Measurements from ENCODE around the gene RPP40. TPM values are rescaled to one million over a fixed set of nuclear protein-coding genes. Genes with fewer than 3 reads are reported as not detected.

The RPP40 gene, protein sequence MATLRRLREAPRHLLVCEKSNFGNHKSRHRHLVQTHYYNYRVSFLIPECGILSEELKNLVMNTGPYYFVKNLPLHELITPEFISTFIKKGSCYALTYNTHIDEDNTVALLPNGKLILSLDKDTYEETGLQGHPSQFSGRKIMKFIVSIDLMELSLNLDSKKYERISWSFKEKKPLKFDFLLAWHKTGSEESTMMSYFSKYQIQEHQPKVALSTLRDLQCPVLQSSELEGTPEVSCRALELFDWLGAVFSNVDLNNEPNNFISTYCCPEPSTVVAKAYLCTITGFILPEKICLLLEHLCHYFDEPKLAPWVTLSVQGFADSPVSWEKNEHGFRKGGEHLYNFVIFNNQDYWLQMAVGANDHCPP
- total RNA-seq: 1 to 10 TPM; 6.3 to 7.7 TPM
- 1 to 10 TPM; 4.4 to 8.5 TPM for polyA plus RNA-seq
- long read RNA-seq, donor 1, partial matches to known transcripts: 0 of 6 reads
- long read RNA-seq, donor 1, other reads (novel, unspliced or antisense): 0 of 6 reads
- long read RNA-seq, donor 2, partial matches to known transcripts: 0 of 1 reads
- long read RNA-seq, donor 2, other reads (novel, unspliced or antisense): 0 of 1 reads
- long read RNA-seq, donor 3, partial matches to known transcripts: 0 of 3 reads
- long read RNA-seq, donor 3, other reads (novel, unspliced or antisense): 0 of 3 reads
- long read RNA-seq, donor 4, partial matches to known transcripts: 0 of 2 reads
- long read RNA-seq, donor 4, other reads (novel, unspliced or antisense): 0 of 2 reads
- long read RNA-seq, donor 5, transcript RPP40-202 (8 exons, 1,483 nt): major isoform, 7 of 10 reads
- long read RNA-seq, donor 5, partial matches to known transcripts: 0 of 10 reads
- long read RNA-seq, donor 5, other reads (novel, unspliced or antisense): 0 of 10 reads

DNA sequence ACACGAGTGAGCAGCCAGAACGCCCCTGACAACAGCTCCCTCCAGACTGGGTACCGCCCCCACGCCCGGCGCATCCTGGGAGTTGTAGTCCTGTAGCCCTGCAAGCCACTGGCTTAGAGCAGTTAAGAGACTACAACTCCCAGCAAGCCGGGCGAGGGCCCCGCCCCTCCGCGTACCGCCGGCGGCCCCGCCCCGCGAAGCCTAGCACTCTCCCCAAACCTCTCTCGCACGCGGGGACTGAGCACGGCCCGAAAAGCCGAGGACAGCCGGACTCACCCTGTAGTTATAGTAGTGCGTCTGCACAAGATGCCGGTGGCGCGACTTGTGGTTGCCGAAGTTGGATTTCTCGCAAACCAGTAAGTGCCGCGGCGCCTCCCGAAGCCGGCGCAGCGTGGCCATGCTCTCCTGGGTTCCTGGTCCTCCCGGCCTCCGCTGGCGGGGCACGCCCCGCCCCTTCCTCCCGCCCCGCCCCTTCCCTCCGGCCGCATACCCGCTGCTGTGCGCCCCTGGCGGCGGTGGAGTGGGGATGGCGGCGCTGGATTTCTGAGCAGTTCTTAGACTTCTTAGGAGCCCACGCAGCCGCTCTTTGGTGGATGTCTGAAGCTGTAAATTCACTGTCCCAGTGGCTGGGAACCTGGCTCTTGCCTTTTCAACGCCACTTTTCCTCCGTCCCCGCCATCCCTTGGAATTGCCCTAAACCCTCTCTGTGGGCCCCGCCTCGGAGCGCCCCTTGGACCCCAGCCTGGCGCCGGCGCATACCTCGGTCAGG is at the start of gene RPP40:
Gene RPP40, minus strand, starts transcription at position 434 of the 769 bp plus-strand sequence. Its CDS starts 35 bp downstream, at position 399.
- TF ChIP-seq, protein P1, sequence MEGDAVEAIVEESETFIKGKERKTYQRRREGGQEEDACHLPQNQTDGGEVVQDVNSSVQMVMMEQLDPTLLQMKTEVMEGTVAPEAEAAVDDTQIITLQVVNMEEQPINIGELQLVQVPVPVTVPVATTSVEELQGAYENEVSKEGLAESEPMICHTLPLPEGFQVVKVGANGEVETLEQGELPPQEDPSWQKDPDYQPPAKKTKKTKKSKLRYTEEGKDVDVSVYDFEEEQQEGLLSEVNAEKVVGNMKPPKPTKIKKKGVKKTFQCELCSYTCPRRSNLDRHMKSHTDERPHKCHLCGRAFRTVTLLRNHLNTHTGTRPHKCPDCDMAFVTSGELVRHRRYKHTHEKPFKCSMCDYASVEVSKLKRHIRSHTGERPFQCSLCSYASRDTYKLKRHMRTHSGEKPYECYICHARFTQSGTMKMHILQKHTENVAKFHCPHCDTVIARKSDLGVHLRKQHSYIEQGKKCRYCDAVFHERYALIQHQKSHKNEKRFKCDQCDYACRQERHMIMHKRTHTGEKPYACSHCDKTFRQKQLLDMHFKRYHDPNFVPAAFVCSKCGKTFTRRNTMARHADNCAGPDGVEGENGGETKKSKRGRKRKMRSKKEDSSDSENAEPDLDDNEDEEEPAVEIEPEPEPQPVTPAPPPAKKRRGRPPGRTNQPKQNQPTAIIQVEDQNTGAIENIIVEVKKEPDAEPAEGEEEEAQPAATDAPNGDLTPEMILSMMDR (IDR thresholded peaks at IDR 0.05; ENCODE audit: control extremely low read depth, extremely low read depth): peak; percentile 43
- H3K9ac ChIP-seq (ENCODE audit: insufficient read depth in 1 of 2, low read length in 2 of 2): peak within 1 kb of the TSS in 1 of 2 donors; percentile 82
- DNase-seq (peak; percentile 97 to 98 (median 98)), ATAC-seq (ENCODE audit: insufficient read depth, low FRiP score) (peak; percentile 100)
- 0 to 1% methylated on average over 59 to 64 of the region's 64 CpGs for WGBS, 2 donors
- no peaks in the 10 kb centered on the region for H3K9me3 ChIP-seq (ENCODE audit: control insufficient read depth in 4 of 4, insufficient read depth in 3 of 4, low read length in 3 of 4)
- no peaks in the 10 kb centered on the region for H3K27me3 ChIP-seq (ENCODE audit: control insufficient read depth in 3 of 3, insufficient read depth in 3 of 3, low read length in 2 of 3)
- peak within 1 kb of the TSS; percentile 93 for H3K4me3 ChIP-seq
- peaks cover 0 to 5% (median under 1%) of the 10 kb centered on the region in 4 donors for H3K36me3 ChIP-seq (ENCODE audit: control insufficient read depth in 4 of 4, insufficient read depth in 4 of 4, low read length in 4 of 4)
- peak within 1 kb of the TSS; percentile 80 to 95 for H3K27ac ChIP-seq (ENCODE audit: low read depth in 1 of 2, low read length in 1 of 2)
- peaks cover 0 to 11% (median 0%) of the 10 kb centered on the region in 5 donors for H3K4me1 ChIP-seq (ENCODE audit: control insufficient read depth in 5 of 5, insufficient read depth in 5 of 5, low read length in 5 of 5)

GRCh38 chr6:5053038-5053437 is 49.2 kb upstream of the RPP40 start:
- no peaks in the 10 kb centered on the region for H3K27me3 ChIP-seq (ENCODE audit: control insufficient read depth in 3 of 3, insufficient read depth in 3 of 3, low read length in 2 of 3)
- no peaks in the 10 kb centered on the region for H3K4me1 ChIP-seq (ENCODE audit: control insufficient read depth in 5 of 5, insufficient read depth in 5 of 5, low read length in 5 of 5)
- H3K36me3 ChIP-seq (ENCODE audit: control insufficient read depth in 4 of 4, insufficient read depth in 4 of 4, low read length in 4 of 4): no peaks in the 10 kb centered on the region
- TF ChIP-seq, protein P1 (IDR thresholded peaks at IDR 0.05; ENCODE audit: control extremely low read depth, extremely low read depth): no peak
- H3K9ac ChIP-seq (ENCODE audit: insufficient read depth in 1 of 2, low read length in 2 of 2): no peak overlapping the region
- ATAC-seq (ENCODE audit: insufficient read depth, low FRiP score) (no peak), DNase-seq (peak in 2 of 3 donors; percentile 61 to 75)
- no peak overlapping the region for H3K4me3 ChIP-seq
- peaks cover 0 to 14% (median 6%) of the 10 kb centered on the region in 4 donors for H3K9me3 ChIP-seq (ENCODE audit: control insufficient read depth in 4 of 4, insufficient read depth in 3 of 4, low read length in 3 of 4)
- H3K27ac ChIP-seq (ENCODE audit: low read depth in 1 of 2, low read length in 1 of 2): no peak overlapping the region

DNA sequence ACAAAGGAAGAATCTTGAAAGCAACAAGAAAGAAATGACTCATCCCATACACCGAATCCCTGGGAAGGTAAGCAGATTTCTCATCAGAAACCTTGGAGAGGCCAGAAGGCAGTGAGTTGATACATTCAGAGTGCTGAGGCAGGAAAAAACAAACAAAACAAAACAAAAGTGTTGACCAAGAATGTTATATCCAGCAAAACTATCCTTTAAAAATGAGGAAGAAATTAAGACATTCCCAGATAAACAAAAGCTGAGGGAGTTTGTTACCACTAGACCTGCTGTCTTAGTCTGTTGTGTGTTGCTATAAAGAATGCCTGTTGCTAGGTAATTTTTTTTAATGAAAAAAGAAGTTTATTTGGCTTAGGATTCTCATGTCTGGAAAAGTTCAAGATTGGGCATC is 47.6 kb upstream of the RPP40 start:
- Histone ChIP-seq H3K27me3 (ENCODE audit: control insufficient read depth in 3 of 3, insufficient read depth in 3 of 3, low read length in 2 of 3) (no peaks in the 10 kb centered on the region), H3K27ac (ENCODE audit: low read depth in 1 of 2, low read length in 1 of 2) (no peak overlapping the region), H3K9me3 (ENCODE audit: control insufficient read depth in 4 of 4, insufficient read depth in 3 of 4, low read length in 3 of 4) (peaks cover 0 to 14% (median 6%) of the 10 kb centered on the region in 4 donors), H3K4me1 (ENCODE audit: control insufficient read depth in 5 of 5, insufficient read depth in 5 of 5, low read length in 5 of 5) (no peaks in the 10 kb centered on the region), H3K36me3 (ENCODE audit: control insufficient read depth in 4 of 4, insufficient read depth in 4 of 4, low read length in 4 of 4) (no peaks in the 10 kb centered on the region), H3K9ac (ENCODE audit: insufficient read depth in 1 of 2, low read length in 2 of 2) (no peak overlapping the region), H3K4me3 (no peak overlapping the region)
- ATAC-seq (ENCODE audit: insufficient read depth, low FRiP score): no peak
- no peak for DNase-seq
- 98 to 100% methylated on average over 1 of the region's 1 CpG for WGBS, 2 donors
- TF ChIP-seq, protein P1 (IDR thresholded peaks at IDR 0.05; ENCODE audit: control extremely low read depth, extremely low read depth): no peak

All from lung (tissue), 16 donors.